SK-N-SH (cell line): ENCODE data around the gene PPHLN1. TPM values are rescaled to one million over a fixed set of nuclear protein-coding genes. Genes with fewer than 3 reads are reported as not detected.

Source experiments
- CTCF ChIA-PET: fragments of 300-600, 350-600 bp; formaldehyde crosslinking; extraction: SDS; loops from one replicate; lab custom pipeline; 2021; lab: Yijun Ruan, JAX
- POLR2A ChIA-PET: fragments of 350-600 bp; sonication (Branson Sonifier 250); formaldehyde crosslinking; extraction: SDS; loops from one replicate; lab custom pipeline; 2020; ENCODE audit warnings: antibody characterized with exemption, inconsistent platforms; lab: Yijun Ruan, JAX
- DNase-seq: peaks from one replicate; pipeline ENCODE4 v3.0.0; 2012
- H2AFZ ChIP-seq: fragments of 200-600 bp; sonication (generic); 2 replicates; pipeline ENCODE4 v1.8.1; 2016; ENCODE audit warnings: antibody characterized with exemption, mild to moderate bottlenecking, low read depth
- H3F3A ChIP-seq: fragments of 200-600 bp; sonication (generic); replicated peaks from 2 replicates; pipeline ENCODE3; 2016; ENCODE audit warnings: antibody characterized with exemption, mild to moderate bottlenecking; ENCODE audit not compliant: insufficient read depth
- H3K27ac ChIP-seq, 2 experiments: fragments of 200-500 bp in 1 of 2; fragments of 200-600 bp in 1 of 2; sonication (Bioruptor generic) in 1 of 2; sonication (generic), shearing (Covaris generic) in 1 of 2; 2 replicates each; pipeline versions ENCODE4 v1.5.1 to v1.6.1; 2014 to 2016; ENCODE audit warnings: low read depth in 2 of 2, inconsistent platforms in 1 of 2, low read length in 1 of 2, mild to moderate bottlenecking in 1 of 2, mixed read lengths in 1 of 2
- H3K27me3 ChIP-seq: fragments of 200-600 bp; sonication (generic), shearing (Covaris generic); 2 replicates; pipeline ENCODE4 v1.6.1; 2016; ENCODE audit warnings: mixed run types; ENCODE audit not compliant: insufficient read depth
- H3K36me3 ChIP-seq, 2 experiments: fragments of 200-500 bp in 1 of 2; fragments of 200-600 bp in 1 of 2; sonication (Bioruptor generic) in 1 of 2; sonication (generic) in 1 of 2; replicated peaks in 1 of 2; 2 replicates each; pipeline versions ENCODE3 to v1.5.1; 2014 to 2016; ENCODE audit warnings: low read length in 1 of 2, mild to moderate bottlenecking in 1 of 2; ENCODE audit not compliant: insufficient read depth in 2 of 2, control insufficient read depth in 1 of 2
- H3K4me1 ChIP-seq, 2 experiments: fragments of 200-500 bp in 1 of 2; fragments of 200-600 bp in 1 of 2; sonication (Bioruptor generic) in 1 of 2; sonication (generic), shearing (Covaris generic) in 1 of 2; 2 replicates each; pipeline versions ENCODE4 v1.5.1 to v1.6.1; 2014 to 2016; ENCODE audit warnings: low read depth in 1 of 2, low read length in 1 of 2, mixed run types in 1 of 2; ENCODE audit not compliant: insufficient read depth in 2 of 2, control insufficient read depth in 1 of 2
- H3K4me2 ChIP-seq: fragments of 200-600 bp; sonication (generic), shearing (Covaris generic); 2 replicates; pipeline ENCODE4 v1.6.1; 2017; ENCODE audit warnings: mixed run types
- H3K4me3 ChIP-seq, 2 experiments: fragments of 200-500 bp in 1 of 2; fragments of 200-600 bp in 1 of 2; sonication (Bioruptor generic) in 1 of 2; sonication (generic), shearing (Covaris generic) in 1 of 2; 2 replicates each; pipeline versions ENCODE4 v1.5.1 to v1.8.1; 2014 to 2016; ENCODE audit warnings: low read depth in 2 of 2, inconsistent platforms in 1 of 2, low read length in 1 of 2, mild to moderate bottlenecking in 1 of 2, mixed read lengths in 1 of 2, moderate library complexity in 1 of 2
- H3K79me2 ChIP-seq: fragments of 200-600 bp; sonication (generic); 2 replicates; pipeline ENCODE4 v1.8.1; 2017; ENCODE audit warnings: mild to moderate bottlenecking; ENCODE audit not compliant: insufficient read depth
- H3K9ac ChIP-seq: fragments of 200-600 bp; sonication (generic); 2 replicates; pipeline ENCODE4 v1.6.1; 2017; ENCODE audit warnings: mixed run types
- H3K9me2 ChIP-seq: fragments of 200-600 bp; sonication (generic); 2 replicates; pipeline ENCODE4 v1.6.1; 2017; ENCODE audit warnings: mixed run types
- H3K9me3 ChIP-seq: fragments of 200-600 bp; sonication (generic); 2 replicates; pipeline ENCODE4 v1.6.1; 2017; ENCODE audit warnings: mixed run types, mild to moderate bottlenecking, moderate library complexity
- H4K20me1 ChIP-seq: fragments of 200-600 bp; sonication (generic); 2 replicates; pipeline ENCODE4 v1.6.1; 2017; ENCODE audit warnings: mild to moderate bottlenecking, mixed run types; ENCODE audit not compliant: insufficient read depth
- EZH2phosphoT487 ChIP-seq: fragments of 200-600 bp; sonication (generic); IDR thresholded peaks from 2 replicates; pipeline ENCODE4 v1.6.1; 2017; ENCODE audit warnings: low read depth, mixed run types, mild to moderate bottlenecking, antibody characterized with exemption, moderate library complexity, borderline replicate concordance
- FOXM1 ChIP-seq: IDR thresholded peaks from 2 replicates; pipeline ENCODE4 v1.4.0; 2012; ENCODE audit warnings: low read depth, mild to moderate bottlenecking
- GABPA ChIP-seq: IDR thresholded peaks from 2 replicates; pipeline ENCODE4 v1.4.0; 2012; ENCODE audit warnings: low read depth, mild to moderate bottlenecking
- GATA2 ChIP-seq: sonication (generic); formaldehyde crosslinking; IDR thresholded peaks from 2 replicates; pipeline ENCODE4 v1.5.0; 2020; ENCODE audit warnings: mild to moderate bottlenecking, missing genetic modification reagents
- JUND ChIP-seq: IDR thresholded peaks from 2 replicates; pipeline ENCODE4 v1.4.0; 2012
- NFIC ChIP-seq: IDR thresholded peaks from 2 replicates; pipeline ENCODE4 v1.4.0; 2012; ENCODE audit warnings: borderline replicate concordance
- NRF1 ChIP-seq: IDR thresholded peaks from 2 replicates; pipeline ENCODE4 v1.6.1; 2012; ENCODE audit warnings: low read depth, mild to moderate bottlenecking, low read length
- SIN3A ChIP-seq: IDR thresholded peaks from 2 replicates; pipeline ENCODE4 v1.6.1; 2012; ENCODE audit warnings: low read depth, mild to moderate bottlenecking, low read length, moderate library complexity, borderline replicate concordance
- TCF12 ChIP-seq: IDR thresholded peaks from 2 replicates; pipeline ENCODE4 v1.4.0; 2012
- TEAD4 ChIP-seq: IDR thresholded peaks from 2 replicates; pipeline ENCODE4 v1.4.0; 2012; ENCODE audit warnings: mild to moderate bottlenecking, borderline replicate concordance; ENCODE audit not compliant: insufficient read depth
- WGBS: methylation state at CpG from one replicate; pipeline ENCODE4 v1.1.6; 2017; ENCODE audit warnings: low lambda C conversion rate; 5-methylcytosine and 5-hydroxymethylcytosine counted together
- polyA plus RNA-seq, 3 experiments: library from polyadenylated mRNA; depleted of rRNA; stranded (reverse); fragments of >200 nt; gene quantifications; 2 replicates each; pipeline ENCODE4 v1.2.3, GENCODE V29; 2012
- TF ChIP-seq, protein P1 (sequence below): fragments of 150-350 bp; IDR thresholded peaks from 2 replicates; pipeline ENCODE4 v1.6.1; 2016; ENCODE audit warnings: mild to moderate bottlenecking, low read depth, low read length
- TF ChIP-seq, protein P2 (sequence below): IDR thresholded peaks from 2 replicates; pipeline ENCODE4 v1.4.0; 2012; ENCODE audit warnings: low read depth, borderline replicate concordance
- TF ChIP-seq, protein P3 (sequence below): IDR thresholded peaks from 2 replicates; pipeline ENCODE4; 2012

The PPHLN1 gene
- polyA plus RNA-seq, 1 of the 3 experiments (the other 2 are of a cell fraction) = 55.4 TPM

DNA sequence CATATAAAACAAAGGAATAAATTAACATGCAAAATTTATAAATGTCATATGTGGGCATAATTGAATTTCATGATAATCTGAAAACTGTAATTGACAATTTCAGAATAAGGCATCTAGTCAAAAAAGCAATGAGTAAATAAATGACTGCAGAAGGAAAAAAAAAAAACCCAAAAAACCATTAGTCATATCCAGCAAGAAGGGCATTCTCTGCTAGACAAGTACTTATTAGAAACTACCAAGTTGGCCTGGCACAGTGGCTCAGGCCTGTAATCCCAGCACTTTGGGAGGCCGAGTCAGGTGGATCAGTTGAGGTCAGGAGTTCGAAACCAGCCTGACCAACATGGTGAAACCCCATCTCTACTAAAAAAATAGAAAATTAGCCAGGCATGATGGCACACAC is 17.6 kb upstream of the PPHLN1 start:
- Histone ChIP-seq H3K36me3 (peaks cover 14 to 21% of the 10 kb centered on the region in 2 experiments), H3K4me1 (no peaks in the 10 kb centered on the region), H3K79me2 (no peaks in the 10 kb centered on the region), H3F3A (no peaks in the 10 kb centered on the region), H3K4me2 (no peak overlapping the region), H3K27me3 (no peaks in the 10 kb centered on the region), H3K27ac (no peak overlapping the region), H3K9ac (no peak overlapping the region), H2AFZ (no peak overlapping the region), H3K9me3 (no peaks in the 10 kb centered on the region), H4K20me1 (no peaks in the 10 kb centered on the region), H3K4me3 (no peak overlapping the region), H3K9me2 (no peaks in the 10 kb centered on the region)
- 93% methylated on average over 2 of the region's 2 CpGs for WGBS
- ChIA-PET CTCF (no interaction called here), POLR2A (no interaction called here)
- DNase-seq = no peak
- TF ChIP-seq TEAD4 = no peak
- TF ChIP-seq GABPA = no peak
- no peak for TF ChIP-seq NFIC

DNA sequence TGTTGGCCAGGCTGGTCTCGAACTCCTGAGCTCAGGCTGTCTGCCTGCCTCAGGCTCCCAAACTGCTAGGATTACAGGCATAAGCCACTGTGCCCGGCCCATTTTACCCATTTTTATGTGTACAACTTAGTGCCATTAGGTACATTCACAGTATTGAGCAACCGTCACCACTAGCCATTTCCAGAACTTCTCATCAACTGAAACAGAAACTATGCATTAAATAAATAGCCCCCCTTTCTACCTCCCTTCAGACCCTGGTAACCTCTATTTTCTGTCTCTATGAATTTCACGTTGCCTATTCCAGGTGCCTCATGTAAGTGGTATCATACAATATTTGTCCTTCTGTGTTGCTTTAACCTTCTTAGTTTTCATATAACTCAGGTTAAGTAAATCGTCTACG is 16.0 kb upstream of the PPHLN1 start:
- TF ChIP-seq, protein P1, sequence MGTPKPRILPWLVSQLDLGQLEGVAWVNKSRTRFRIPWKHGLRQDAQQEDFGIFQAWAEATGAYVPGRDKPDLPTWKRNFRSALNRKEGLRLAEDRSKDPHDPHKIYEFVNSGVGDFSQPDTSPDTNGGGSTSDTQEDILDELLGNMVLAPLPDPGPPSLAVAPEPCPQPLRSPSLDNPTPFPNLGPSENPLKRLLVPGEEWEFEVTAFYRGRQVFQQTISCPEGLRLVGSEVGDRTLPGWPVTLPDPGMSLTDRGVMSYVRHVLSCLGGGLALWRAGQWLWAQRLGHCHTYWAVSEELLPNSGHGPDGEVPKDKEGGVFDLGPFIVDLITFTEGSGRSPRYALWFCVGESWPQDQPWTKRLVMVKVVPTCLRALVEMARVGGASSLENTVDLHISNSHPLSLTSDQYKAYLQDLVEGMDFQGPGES = no peak
- TF ChIP-seq FOXM1 (no peak), JUND (no peak), NRF1 (no peak), TCF12 (no peak), EZH2phosphoT487 (no peak), SIN3A (no peak), GATA2 (CRISPR knock-in tag) (no peak)
- TF ChIP-seq, protein P2, sequence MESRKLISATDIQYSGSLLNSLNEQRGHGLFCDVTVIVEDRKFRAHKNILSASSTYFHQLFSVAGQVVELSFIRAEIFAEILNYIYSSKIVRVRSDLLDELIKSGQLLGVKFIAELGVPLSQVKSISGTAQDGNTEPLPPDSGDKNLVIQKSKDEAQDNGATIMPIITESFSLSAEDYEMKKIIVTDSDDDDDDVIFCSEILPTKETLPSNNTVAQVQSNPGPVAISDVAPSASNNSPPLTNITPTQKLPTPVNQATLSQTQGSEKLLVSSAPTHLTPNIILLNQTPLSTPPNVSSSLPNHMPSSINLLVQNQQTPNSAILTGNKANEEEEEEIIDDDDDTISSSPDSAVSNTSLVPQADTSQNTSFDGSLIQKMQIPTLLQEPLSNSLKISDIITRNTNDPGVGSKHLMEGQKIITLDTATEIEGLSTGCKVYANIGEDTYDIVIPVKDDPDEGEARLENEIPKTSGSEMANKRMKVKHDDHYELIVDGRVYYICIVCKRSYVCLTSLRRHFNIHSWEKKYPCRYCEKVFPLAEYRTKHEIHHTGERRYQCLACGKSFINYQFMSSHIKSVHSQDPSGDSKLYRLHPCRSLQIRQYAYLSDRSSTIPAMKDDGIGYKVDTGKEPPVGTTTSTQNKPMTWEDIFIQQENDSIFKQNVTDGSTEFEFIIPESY = no peak
- TF ChIP-seq, protein P3, sequence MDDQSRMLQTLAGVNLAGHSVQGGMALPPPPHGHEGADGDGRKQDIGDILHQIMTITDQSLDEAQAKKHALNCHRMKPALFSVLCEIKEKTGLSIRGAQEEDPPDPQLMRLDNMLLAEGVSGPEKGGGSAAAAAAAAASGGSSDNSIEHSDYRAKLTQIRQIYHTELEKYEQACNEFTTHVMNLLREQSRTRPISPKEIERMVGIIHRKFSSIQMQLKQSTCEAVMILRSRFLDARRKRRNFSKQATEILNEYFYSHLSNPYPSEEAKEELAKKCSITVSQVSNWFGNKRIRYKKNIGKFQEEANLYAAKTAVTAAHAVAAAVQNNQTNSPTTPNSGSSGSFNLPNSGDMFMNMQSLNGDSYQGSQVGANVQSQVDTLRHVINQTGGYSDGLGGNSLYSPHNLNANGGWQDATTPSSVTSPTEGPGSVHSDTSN = no peak
- no peak for DNase-seq
- Histone ChIP-seq H3K4me2 (no peak overlapping the region), H3K4me1 (no peaks in the 10 kb centered on the region), H3K4me3 (no peak overlapping the region), H3K9ac (no peak overlapping the region), H3K27ac (no peak overlapping the region), H3K27me3 (no peaks in the 10 kb centered on the region), H3K9me3 (no peaks in the 10 kb centered on the region), H3K36me3 (peaks cover 22 to 34% of the 10 kb centered on the region in 2 experiments), H3K79me2 (no peaks in the 10 kb centered on the region), H4K20me1 (no peaks in the 10 kb centered on the region), H3K9me2 (no peaks in the 10 kb centered on the region), H2AFZ (no peak overlapping the region), H3F3A (no peaks in the 10 kb centered on the region)
- WGBS = 92% methylated on average over 6 of the region's 6 CpGs
- POLR2A ChIA-PET = no interaction called here
- CTCF ChIA-PET = interaction anchor here (1.0 to 1.5 kb wide), 2 partner anchors 8 to 10 kb away, joined by 3 to 4 read pairs; no protein-coding TSS in a partner anchor
